ENCODE results near the gene CPT1A. TPM values are rescaled to one million over a fixed set of nuclear protein-coding genes. Genes with fewer than 3 reads are reported as not detected.

The CPT1A gene
- total RNA-seq, 2 experiments from 2014 or later = 28.8 to 32.9 TPM

DNA sequence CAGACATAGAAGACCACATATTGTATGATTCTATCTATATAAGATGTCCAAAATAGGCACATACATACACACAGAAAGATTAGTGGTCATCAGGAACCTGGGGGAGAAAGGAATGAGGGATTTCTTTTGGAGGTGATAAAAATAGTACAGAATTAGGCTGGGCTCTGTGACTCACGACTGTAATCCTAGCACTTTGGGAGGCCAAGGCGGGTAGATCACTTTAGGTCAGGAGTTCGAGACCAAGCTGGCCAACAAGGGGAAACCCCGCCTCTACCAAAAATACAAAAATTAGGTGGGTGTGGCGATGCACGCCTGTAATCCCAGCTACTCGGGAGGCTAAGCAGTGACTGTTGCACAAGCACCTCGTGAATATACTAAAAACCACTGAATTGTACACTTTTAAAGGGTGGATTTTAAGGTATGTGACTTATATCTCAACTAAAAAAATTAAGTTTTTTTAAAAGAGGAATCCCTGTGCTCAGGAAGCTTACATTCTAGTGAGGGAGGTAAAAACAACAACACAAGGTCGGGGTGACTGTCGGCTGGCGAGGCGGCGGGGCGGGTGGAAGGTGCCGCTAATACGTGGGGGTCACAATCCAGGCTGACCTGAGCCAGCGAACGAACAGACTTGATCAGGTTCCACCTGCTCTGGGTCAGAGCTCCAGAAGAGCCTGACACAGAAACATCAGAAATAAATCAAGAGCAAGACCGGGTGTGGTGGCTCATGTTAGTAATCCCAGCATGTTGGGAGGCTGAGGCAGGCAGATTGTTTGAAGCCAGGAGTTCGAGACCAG is 65.1 kb downstream of the CPT1A start:
- peaks cover 38% of the 10 kb centered on the region for H3K36me3 Mint-ChIP-seq
- ChIA-PET CTCF (no interaction called here), POLR2A (no interaction called here)

DNA sequence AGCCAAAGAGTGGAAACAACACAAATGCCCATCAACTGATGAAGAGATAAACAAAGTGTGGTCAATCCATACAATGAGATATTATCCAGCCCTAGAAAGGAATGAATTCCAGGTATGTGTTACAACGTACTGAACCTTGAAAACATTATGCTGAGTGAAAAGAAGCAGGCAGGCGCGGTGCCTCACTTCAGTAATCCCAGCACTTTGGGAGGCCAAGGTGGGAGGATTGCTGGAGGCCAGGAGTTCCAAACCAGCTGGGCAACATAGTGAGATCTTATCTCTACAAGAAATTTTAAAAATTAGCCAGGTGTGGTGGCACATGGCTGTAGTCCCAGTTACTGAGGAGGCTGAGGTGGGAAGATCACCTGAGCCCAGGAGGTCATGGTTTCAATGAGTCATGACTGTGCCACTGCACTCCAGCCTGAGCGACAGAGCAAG is 65.7 kb downstream of the CPT1A start:
- no peak overlapping the region for H3K27ac Mint-ChIP-seq
- peaks cover 38% of the 10 kb centered on the region for H3K36me3 Mint-ChIP-seq
- no peaks in the 10 kb centered on the region for H3K27me3 Mint-ChIP-seq
- no peaks in the 10 kb centered on the region for H3K9me3 Mint-ChIP-seq
- ChIA-PET POLR2A (no interaction called here), CTCF (no interaction called here)
- no peak for DNase-seq
- no peak overlapping the region for H3K4me3 Mint-ChIP-seq
- no peaks in the 10 kb centered on the region for H3K4me1 Mint-ChIP-seq (ENCODE audit: low read depth)
- intact Hi-C loops (cut with micrococcal nuclease) = no loop called here

More for the DNA sequence above, 65.1 kb downstream of the CPT1A start:
- Mint-ChIP-seq H3K9me3 (no peaks in the 10 kb centered on the region), H3K4me3 (no peak overlapping the region), H3K4me1 (ENCODE audit: low read depth) (no peaks in the 10 kb centered on the region), H3K27ac (no peak overlapping the region), H3K27me3 (no peaks in the 10 kb centered on the region)
- DNase-seq = no peak
- intact Hi-C loops (cut with micrococcal nuclease) = no loop called here

DNA sequence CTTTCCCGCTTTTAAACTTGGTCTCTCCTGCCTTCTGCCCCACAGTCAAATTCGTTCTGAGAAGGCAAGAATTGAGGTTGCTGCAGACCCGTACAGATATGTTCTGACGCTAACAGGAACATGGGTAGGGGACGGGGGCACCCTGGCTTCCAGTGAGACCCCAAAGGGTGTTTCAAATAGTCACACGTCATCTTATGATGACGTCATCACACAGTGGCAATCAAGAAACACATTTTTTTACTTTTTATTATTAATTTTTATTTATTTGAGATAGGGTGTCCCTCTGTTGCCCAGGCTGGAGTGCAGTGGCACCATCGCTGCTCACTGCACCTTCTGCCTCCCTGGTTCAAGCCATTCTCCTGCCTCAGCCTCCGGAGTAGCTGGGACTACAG is 67.5 kb downstream of the CPT1A start:
- no peaks in the 10 kb centered on the region for H3K4me1 Mint-ChIP-seq (ENCODE audit: low read depth)
- no peak overlapping the region for H3K4me3 Mint-ChIP-seq
- POLR2A ChIA-PET = no interaction called here
- no peak for DNase-seq
- CTCF ChIA-PET = no interaction called here
- intact Hi-C loops (cut with micrococcal nuclease) = no loop called here
- H3K27ac Mint-ChIP-seq = no peak overlapping the region
- H3K27me3 Mint-ChIP-seq = no peaks in the 10 kb centered on the region
- H3K36me3 Mint-ChIP-seq = peaks cover 44% of the 10 kb centered on the region
- no peaks in the 10 kb centered on the region for H3K9me3 Mint-ChIP-seq

DNA sequence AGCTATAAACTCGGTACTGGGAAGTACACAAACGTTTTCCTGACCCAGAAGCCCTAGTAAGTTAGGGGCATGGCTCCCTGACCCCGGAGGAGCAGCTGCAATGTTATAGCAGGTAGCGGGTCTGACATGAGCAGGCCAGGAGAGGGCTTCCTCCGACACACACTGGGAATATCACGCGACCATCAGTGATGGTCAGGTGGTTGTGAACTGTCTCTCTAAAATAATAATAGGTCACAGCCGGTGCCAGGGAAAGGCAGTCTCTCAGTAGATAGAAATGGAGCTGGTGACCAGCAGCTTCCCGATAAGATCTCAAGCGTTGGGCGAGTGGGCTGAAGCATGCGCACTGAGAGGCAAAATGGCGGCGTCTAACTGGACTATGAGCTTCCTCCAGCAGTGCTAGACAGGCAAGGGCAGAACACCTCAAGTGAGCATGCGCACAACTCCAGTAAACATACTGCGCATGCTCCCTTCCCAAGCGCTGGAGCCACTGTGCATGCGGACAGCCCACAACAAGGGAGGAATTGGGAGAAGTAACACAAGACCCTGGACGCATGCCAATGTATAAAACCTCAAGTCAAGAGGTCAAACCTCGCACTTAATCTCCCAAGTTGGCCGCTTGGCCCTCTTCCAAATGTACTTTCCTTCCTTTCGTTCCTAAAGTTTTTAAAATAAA is 68.1 kb downstream of the CPT1A start:
- POLR2A ChIA-PET = no interaction called here

DNA sequence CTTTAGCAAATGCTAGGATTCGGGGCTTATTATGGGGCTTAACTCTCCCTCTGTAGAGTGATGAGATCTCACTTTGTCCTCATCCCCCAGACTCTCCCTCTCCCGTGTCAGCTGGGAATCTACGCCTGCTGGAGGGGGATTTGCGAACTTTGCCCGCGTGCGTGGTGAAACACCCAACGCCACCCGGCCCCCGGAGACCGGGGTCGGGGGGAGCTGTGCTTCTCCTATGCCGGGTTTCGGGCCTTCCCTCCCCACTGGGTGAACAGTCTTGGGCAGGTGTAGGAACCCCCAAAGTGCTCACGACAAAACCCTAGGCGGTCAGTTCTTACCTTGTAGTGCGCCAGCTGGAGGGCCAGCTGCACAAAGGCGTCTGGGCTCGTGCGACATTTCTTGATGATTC is 68.8 kb downstream of the CPT1A start:
- intact Hi-C loops (cut with micrococcal nuclease) = no loop called here
- no peaks in the 10 kb centered on the region for H3K4me1 Mint-ChIP-seq (ENCODE audit: low read depth)
- no peak overlapping the region for H3K27ac Mint-ChIP-seq
- ChIA-PET POLR2A (no interaction called here), CTCF (no interaction called here)
- no peaks in the 10 kb centered on the region for H3K27me3 Mint-ChIP-seq
- no peaks in the 10 kb centered on the region for H3K9me3 Mint-ChIP-seq
- H3K36me3 Mint-ChIP-seq = peaks cover 44% of the 10 kb centered on the region
- no peak for DNase-seq
- H3K4me3 Mint-ChIP-seq = no peak overlapping the region

More for the DNA sequence above, 68.1 kb downstream of the CPT1A start:
- Mint-ChIP-seq H3K27ac (no peak overlapping the region), H3K27me3 (no peaks in the 10 kb centered on the region), H3K4me1 (ENCODE audit: low read depth) (no peaks in the 10 kb centered on the region), H3K9me3 (no peaks in the 10 kb centered on the region), H3K36me3 (peaks cover 43% of the 10 kb centered on the region), H3K4me3 (no peak overlapping the region)
- CTCF ChIA-PET = no interaction called here
- DNase-seq = no peak
- intact Hi-C loops (cut with micrococcal nuclease) = no loop called here

DNA sequence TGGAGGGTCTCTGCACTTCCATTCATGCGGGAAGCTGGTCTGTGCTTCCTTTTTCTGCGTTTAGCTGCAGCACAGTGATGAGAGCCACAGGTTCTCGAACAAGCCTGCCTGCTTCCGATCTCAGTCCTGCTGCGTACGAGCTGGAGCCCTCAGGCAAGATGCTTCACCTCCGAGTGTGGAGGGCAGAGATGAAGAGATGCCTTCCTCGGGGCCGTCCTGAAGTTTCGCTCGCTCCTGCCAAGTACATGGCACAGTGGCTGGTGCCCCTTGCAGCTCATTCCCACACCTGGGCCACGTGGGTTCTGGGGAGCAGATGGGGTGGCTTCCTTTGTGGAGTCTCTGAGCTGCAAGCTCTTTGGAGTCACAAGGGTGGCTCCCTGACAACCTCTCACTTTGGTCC is 70.9 kb downstream of the CPT1A start:
- Mint-ChIP-seq H3K4me1 (ENCODE audit: low read depth) (no peaks in the 10 kb centered on the region), H3K27me3 (no peaks in the 10 kb centered on the region), H3K4me3 (no peak overlapping the region), H3K36me3 (peaks cover 41% of the 10 kb centered on the region), H3K27ac (no peak overlapping the region), H3K9me3 (no peaks in the 10 kb centered on the region)
- intact Hi-C loops (cut with micrococcal nuclease) = no loop called here
- ChIA-PET POLR2A (no interaction called here), CTCF (no interaction called here)
- DNase-seq = no peak

DNA sequence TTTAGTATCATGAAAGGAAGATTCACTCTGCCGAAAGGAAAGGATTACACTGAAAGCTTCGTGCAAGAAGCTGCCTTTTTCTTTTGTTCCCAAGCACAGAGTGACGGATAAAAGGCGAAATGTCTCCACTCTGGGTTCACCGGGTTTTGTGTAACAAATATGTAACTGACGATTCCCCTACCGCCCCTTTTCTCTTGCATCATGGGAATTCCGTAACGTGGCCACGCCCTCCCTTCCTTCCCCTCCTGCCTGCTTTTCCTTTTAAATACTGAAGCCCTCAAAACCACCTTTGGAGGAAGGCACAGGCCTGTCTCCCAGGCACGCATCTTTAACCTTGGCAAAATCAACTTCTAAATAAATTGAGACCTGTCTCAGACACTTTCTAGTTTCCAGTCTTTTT is 74.0 kb downstream of the CPT1A start:
- DNase-seq = no peak
- POLR2A ChIA-PET = no interaction called here
- intact Hi-C loops (cut with micrococcal nuclease) = no loop called here
- Mint-ChIP-seq H3K27ac (no peak overlapping the region), H3K36me3 (peaks cover 23% of the 10 kb centered on the region), H3K4me3 (no peak overlapping the region), H3K27me3 (no peaks in the 10 kb centered on the region), H3K4me1 (ENCODE audit: low read depth) (no peaks in the 10 kb centered on the region), H3K9me3 (no peaks in the 10 kb centered on the region)
- CTCF ChIA-PET = interaction anchor here (1.0 kb wide), 1 partner anchor 15 kb away, joined by 3 read pairs; no protein-coding TSS in a partner anchor

DNA sequence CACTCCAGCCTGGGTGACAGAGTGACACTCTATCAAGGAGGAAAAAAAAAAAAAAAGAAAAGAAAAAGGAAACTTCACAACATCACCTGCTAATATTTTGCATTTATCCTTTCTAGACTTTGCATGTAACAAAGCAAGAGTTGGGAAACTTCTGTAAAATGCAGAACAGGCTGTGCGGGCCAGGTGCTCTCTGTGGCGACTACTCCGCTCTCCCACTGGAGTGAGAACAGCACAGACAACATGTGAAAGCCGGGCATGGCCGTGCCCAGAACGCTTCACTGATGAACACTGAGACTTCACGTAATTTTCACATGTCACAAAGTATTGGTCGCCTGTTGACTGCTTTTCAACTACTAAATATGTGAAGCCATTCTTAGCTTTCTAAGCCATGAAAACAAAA is 74.9 kb downstream of the CPT1A start:
- intact Hi-C loops (cut with micrococcal nuclease) = no loop called here
- H3K27ac Mint-ChIP-seq = no peak overlapping the region
- POLR2A ChIA-PET = no interaction called here

DNA sequence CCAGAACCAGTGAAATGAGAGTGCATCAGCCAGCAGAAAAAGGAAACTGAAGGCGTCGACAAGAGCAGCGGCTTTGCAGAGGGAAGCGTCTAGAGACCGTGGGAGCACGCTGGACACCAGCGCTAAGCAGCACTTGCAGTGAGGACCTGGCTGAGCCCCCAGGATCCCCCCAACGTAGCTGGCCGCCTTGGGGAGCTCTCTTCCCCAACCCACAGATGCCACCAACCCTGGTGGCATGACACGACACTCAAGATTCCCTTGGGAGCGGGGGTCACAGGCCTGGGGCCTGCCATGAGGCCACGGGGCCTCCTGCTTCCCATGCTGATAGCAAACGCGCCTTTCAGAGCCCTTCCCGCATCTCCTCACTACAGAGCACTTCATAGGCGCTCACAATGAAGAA is 77.0 kb downstream of the CPT1A start:
- H3K27me3 Mint-ChIP-seq = no peaks in the 10 kb centered on the region
- H3K4me3 Mint-ChIP-seq = no peak overlapping the region
- DNase-seq = no peak
- no peak overlapping the region for H3K27ac Mint-ChIP-seq
- intact Hi-C loops (cut with micrococcal nuclease) = no loop called here
- no peaks in the 10 kb centered on the region for H3K9me3 Mint-ChIP-seq
- H3K36me3 Mint-ChIP-seq = peaks cover 20% of the 10 kb centered on the region
- ChIA-PET CTCF (no interaction called here), POLR2A (no interaction called here)
- no peaks in the 10 kb centered on the region for H3K4me1 Mint-ChIP-seq (ENCODE audit: low read depth)

More for the DNA sequence above, 74.9 kb downstream of the CPT1A start:
- Mint-ChIP-seq H3K4me3 (no peak overlapping the region), H3K9me3 (no peaks in the 10 kb centered on the region), H3K36me3 (peaks cover 27% of the 10 kb centered on the region), H3K4me1 (ENCODE audit: low read depth) (no peaks in the 10 kb centered on the region), H3K27me3 (no peaks in the 10 kb centered on the region)
- CTCF ChIA-PET = no interaction called here
- no peak for DNase-seq

DNA sequence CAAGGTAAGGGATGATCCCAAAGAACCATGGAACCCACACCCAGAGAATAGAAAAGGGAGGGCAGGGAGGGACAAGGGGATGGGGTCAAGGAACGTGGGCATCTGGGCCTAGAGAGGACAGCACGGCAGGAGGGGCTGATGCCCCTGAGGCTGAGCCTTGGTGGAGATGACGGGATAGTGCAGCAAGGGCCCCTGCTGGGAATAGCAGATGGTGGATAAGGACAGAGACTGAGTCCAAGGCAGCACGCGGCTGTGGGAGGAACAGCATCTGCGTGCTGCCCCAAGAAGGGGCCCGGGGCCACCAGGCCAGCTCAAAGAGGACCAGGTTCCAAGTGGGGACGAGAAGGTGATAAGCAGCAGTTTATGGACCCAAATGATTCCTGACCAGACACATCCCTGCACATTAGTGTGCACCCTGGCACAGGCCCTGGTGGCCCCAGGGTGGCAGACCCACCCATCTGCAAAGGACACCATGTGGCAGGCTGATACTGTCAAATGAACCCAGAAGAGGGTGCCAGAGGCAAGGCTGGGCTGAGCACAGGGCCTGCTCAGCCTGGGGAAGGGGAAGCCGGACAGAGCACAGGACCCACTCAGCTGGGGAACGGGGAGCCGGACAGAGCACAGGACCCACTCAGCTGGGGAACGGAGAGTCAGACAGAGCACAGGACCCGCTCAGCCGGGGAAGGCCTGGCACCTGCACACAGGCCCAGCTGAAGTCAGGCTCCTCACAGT is 77.6 kb downstream of the CPT1A start:
- ChIA-PET POLR2A (no interaction called here), CTCF (no interaction called here)
- Mint-ChIP-seq H3K27me3 (no peaks in the 10 kb centered on the region), H3K36me3 (peaks cover 21% of the 10 kb centered on the region), H3K9me3 (no peaks in the 10 kb centered on the region), H3K4me1 (ENCODE audit: low read depth) (no peaks in the 10 kb centered on the region), H3K27ac (no peak overlapping the region), H3K4me3 (no peak overlapping the region)
- DNase-seq = no peak
- intact Hi-C loops (cut with micrococcal nuclease) = no loop called here

DNA sequence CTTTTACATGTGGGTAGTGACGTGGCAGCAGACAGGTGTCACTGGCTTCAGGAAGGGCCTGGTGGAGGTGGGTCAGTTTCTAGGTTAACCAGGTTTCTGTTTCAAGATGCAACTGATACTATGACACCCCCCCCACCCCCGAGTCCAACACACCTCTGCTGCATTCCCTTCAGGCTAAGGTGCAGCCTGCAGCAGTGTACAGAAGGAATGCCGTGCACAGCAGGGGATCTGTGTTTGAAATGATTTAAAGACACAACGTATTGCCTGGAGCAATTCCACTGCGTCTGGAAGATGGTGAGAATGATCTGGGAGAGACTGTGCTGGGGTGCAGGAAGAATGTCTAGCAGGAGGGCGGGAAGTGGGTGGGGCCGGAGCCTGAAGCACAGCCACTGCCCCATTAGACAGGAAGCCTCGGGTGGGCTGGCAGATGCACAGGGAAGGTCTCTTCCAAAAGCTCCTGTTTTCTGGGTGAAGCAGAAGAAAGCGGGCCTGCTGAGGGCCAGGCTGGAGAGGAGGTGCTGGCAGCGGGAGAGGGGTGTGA is 78.5 kb downstream of the CPT1A start:
- POLR2A ChIA-PET = no interaction called here

DNA sequence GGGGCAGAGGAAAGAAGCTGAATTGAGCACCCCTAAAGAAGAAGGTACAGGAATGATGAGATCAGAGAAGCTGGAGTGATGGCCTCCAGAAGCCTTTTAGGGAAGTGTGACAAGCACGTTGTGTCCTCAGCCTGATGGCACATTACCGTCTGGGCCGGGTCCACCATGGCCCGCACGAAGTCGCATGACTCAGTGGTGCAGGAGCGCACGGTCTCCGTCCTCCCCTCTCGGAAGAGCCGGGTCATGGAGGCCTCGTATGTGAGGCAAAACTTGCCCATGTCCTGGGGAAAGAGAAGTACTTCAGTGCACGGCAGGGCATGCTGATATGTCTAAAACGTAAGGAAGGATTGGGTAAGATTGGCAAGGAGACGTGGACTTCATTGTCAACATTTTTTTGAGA is 79.2 kb downstream of the CPT1A start:
- CTCF ChIA-PET = no interaction called here
- H3K27ac Mint-ChIP-seq = no peak overlapping the region

More for the DNA sequence above, 78.5 kb downstream of the CPT1A start:
- CTCF ChIA-PET = no interaction called here
- no peak overlapping the region for H3K4me3 Mint-ChIP-seq
- H3K36me3 Mint-ChIP-seq = peaks cover 15% of the 10 kb centered on the region
- no peaks in the 10 kb centered on the region for H3K9me3 Mint-ChIP-seq
- DNase-seq = no peak
- no peak overlapping the region for H3K27ac Mint-ChIP-seq
- intact Hi-C loops (cut with micrococcal nuclease) = no loop called here
- H3K27me3 Mint-ChIP-seq = no peaks in the 10 kb centered on the region
- no peaks in the 10 kb centered on the region for H3K4me1 Mint-ChIP-seq (ENCODE audit: low read depth)

More for the DNA sequence above, 79.2 kb downstream of the CPT1A start:
- Mint-ChIP-seq H3K9me3 (no peaks in the 10 kb centered on the region), H3K4me3 (no peak overlapping the region), H3K36me3 (peaks cover 15% of the 10 kb centered on the region), H3K27me3 (no peaks in the 10 kb centered on the region), H3K4me1 (ENCODE audit: low read depth) (no peaks in the 10 kb centered on the region)
- POLR2A ChIA-PET = no interaction called here
- no peak for DNase-seq
- intact Hi-C loops (cut with micrococcal nuclease) = no loop called here

Data from activated CD4-positive, alpha-beta memory T cell treated with anti-CD3 and anti-CD28 coated beads for 36 hours (primary cell).